CD14-positive monocyte (primary cell): ENCODE results near the gene GAS7. TPM values are rescaled to one million over a fixed set of nuclear protein-coding genes. Genes with fewer than 3 reads are reported as not detected.

Source experiments
- DNase-seq, 3 donors: peaks; one replicate each; pipeline ENCODE4 v3.0.0-alpha.2; 2011 to 2022
- H2AFZ ChIP-seq: 2 replicates; pipeline ENCODE4 v1.6.0; 2012; ENCODE audit warnings: mild to moderate bottlenecking, low read depth, low read length, inconsistent platforms; ENCODE audit not compliant: insufficient read depth, poor library complexity, severe bottlenecking
- H3K27ac ChIP-seq, 2 donors: 1 replicate in 1 of 2; 2 replicates in 1 of 2; pipeline ENCODE4 v1.5.1; 2012 to 2013; ENCODE audit warnings: low read length in 2 of 2, control low read depth in 1 of 2, inconsistent platforms in 1 of 2, low read depth in 1 of 2, mild to moderate bottlenecking in 1 of 2
- H3K27me3 ChIP-seq, 2 donors: one replicate each; pipeline versions ENCODE4 v1.6.0 to v1.6.1; 2011 to 2013; ENCODE audit warnings: low read length in 2 of 2; ENCODE audit not compliant: control insufficient read depth in 2 of 2, insufficient read depth in 2 of 2
- H3K36me3 ChIP-seq, 2 donors: replicated peaks in 1 of 2; 1 replicate in 1 of 2; 2 replicates in 1 of 2; pipeline versions ENCODE4 v1.5.1 to v1.6.1; 2012 to 2013; ENCODE audit warnings: low read length in 2 of 2, control low read depth in 1 of 2, inconsistent platforms in 1 of 2, mild to moderate bottlenecking in 1 of 2; ENCODE audit not compliant: insufficient read depth in 2 of 2, control insufficient read depth in 1 of 2
- H3K4me1 ChIP-seq, 2 donors: 1 replicate in 1 of 2; 2 replicates in 1 of 2; pipeline versions ENCODE4 v1.5.1 to v1.6.1; 2012 to 2013; ENCODE audit warnings: low read length in 2 of 2, control low read depth in 1 of 2, inconsistent platforms in 1 of 2, mild to moderate bottlenecking in 1 of 2, moderate library complexity in 1 of 2; ENCODE audit not compliant: insufficient read depth in 2 of 2, control insufficient read depth in 1 of 2
- H3K4me2 ChIP-seq: replicated peaks from 2 replicates; pipeline ENCODE3; 2012; ENCODE audit warnings: low read length, moderate library complexity, mild to moderate bottlenecking; ENCODE audit not compliant: poor library complexity, severe bottlenecking; ENCODE audit errors: extremely low read depth
- H3K4me3 ChIP-seq, 3 experiments: fragments of 200-600 bp in 1 of 3; sonication (generic) in 1 of 3; replicated peaks in 1 of 3; 1 replicate in 2 of 3; 2 replicates in 1 of 3; pipeline ENCODE4 v1.5.1; 2011 to 2013; ENCODE audit warnings: low read length in 3 of 3, mild to moderate bottlenecking in 3 of 3, control low read depth in 2 of 3, low read depth in 2 of 3, inconsistent platforms in 1 of 3, moderate library complexity in 1 of 3
- H3K79me2 ChIP-seq: 2 replicates; pipeline ENCODE4 v1.6.0; 2012; ENCODE audit warnings: mild to moderate bottlenecking, control low read depth, inconsistent platforms, low read length, moderate library complexity; ENCODE audit not compliant: insufficient read depth
- H3K9ac ChIP-seq: 2 replicates; pipeline ENCODE4 v1.6.0; 2017; ENCODE audit warnings: low read length, mild to moderate bottlenecking; ENCODE audit not compliant: insufficient read depth, poor library complexity, severe bottlenecking
- H3K9me3 ChIP-seq, 2 donors: replicated peaks in 1 of 2; 1 replicate in 1 of 2; 2 replicates in 1 of 2; pipeline versions ENCODE4 v1.5.1 to v1.6.1; 2012 to 2013; ENCODE audit warnings: low read length in 2 of 2, control low read depth in 1 of 2; ENCODE audit not compliant: control insufficient read depth in 1 of 2, insufficient read depth in 1 of 2
- H4K20me1 ChIP-seq: 2 replicates; pipeline ENCODE4 v1.6.0; 2012; ENCODE audit warnings: mild to moderate bottlenecking, low read length, control low read depth, moderate library complexity; ENCODE audit not compliant: insufficient read depth
- H3K27ac Mint-ChIP-seq, 7 donors: one replicate each; pipeline ENCODE4 v1.8.0; 2020; ENCODE audit warnings: mild to moderate bottlenecking in 7 of 7, mixed read lengths in 7 of 7, moderate library complexity in 6 of 7, inconsistent platforms in 2 of 7
- H3K27me3 Mint-ChIP-seq, 3 donors: one replicate each; pipeline ENCODE4 v1.8.0; 2021 to 2022; ENCODE audit warnings: low read depth in 3 of 3, mild to moderate bottlenecking in 3 of 3, mixed read lengths in 3 of 3, moderate library complexity in 3 of 3, inconsistent platforms in 1 of 3
- H3K36me3 Mint-ChIP-seq, 2 donors: one replicate each; pipeline ENCODE4 v1.8.0; 2020; ENCODE audit warnings: mixed read lengths in 2 of 2, inconsistent platforms in 1 of 2, mild to moderate bottlenecking in 1 of 2
- H3K4me1 Mint-ChIP-seq: one replicate; pipeline ENCODE4 v1.8.0; 2020; ENCODE audit warnings: mild to moderate bottlenecking, mixed read lengths
- H3K4me3 Mint-ChIP-seq, 2 donors: one replicate each; pipeline ENCODE4 v1.8.0; 2020; ENCODE audit warnings: mild to moderate bottlenecking in 2 of 2, mixed read lengths in 2 of 2, moderate library complexity in 1 of 2
- H3K9me3 Mint-ChIP-seq, 7 donors: one replicate each; pipeline ENCODE4 v1.8.0; 2020 to 2022; ENCODE audit warnings: mixed read lengths in 7 of 7, mild to moderate bottlenecking in 6 of 7, moderate library complexity in 6 of 7, inconsistent platforms in 2 of 7
- CTCF ChIP-seq: fragments of 200-600 bp; IDR thresholded peaks from one replicate; pipeline ENCODE4 v1.8.0; 2022; ENCODE audit warnings: antibody characterized with exemption, mild to moderate bottlenecking
- WGBS: methylation state at CpG from one replicate; pipeline ENCODE4 v1.1.5; 2013; ENCODE audit warnings: missing lambda C conversion rate; ENCODE audit not compliant: insufficient coverage; 5-methylcytosine and 5-hydroxymethylcytosine counted together
- intact Hi-C, 2 donors: fragments of 100-400 bp; cut with micrococcal nuclease; formaldehyde crosslinking; loops; one replicate each; pipeline versions ENCODE4 v1.15.0 to v1.15.1; 2023
- polyA plus RNA-seq, 3 donors: library from polyadenylated mRNA; depleted of rRNA in 1 of 3; unstranded in 2 of 3; stranded (reverse) in 1 of 3; fragments of 300-500 nt in 2 of 3; fragments of >200 nt in 1 of 3; fragmentation: Illumina TruSeq in 2 of 3; gene quantifications; 1 replicate in 2 of 3; 2 replicates in 1 of 3; pipeline ENCODE4 v1.2.3, GENCODE V29; 2012 to 2021

GAS7 gene
- polyA plus RNA-seq, 3 donors, result 53.1 to 91.9 (median 66.6) TPM

GRCh38 chr17:10042589-10043244 is 155.7 kb downstream of the GAS7 start:
- Histone ChIP-seq H3K27ac (no peak overlapping the region), H3K9ac (no peak overlapping the region)
- WGBS, result 96% methylated on average over 9 of the region's 9 CpGs

More at GRCh38 chr17:10042589-10043244, 155.7 kb downstream of the GAS7 start:
- no peak overlapping the region for H3K4me2 ChIP-seq
- no peak for TF ChIP-seq CTCF
- no peak for DNase-seq
- Mint-ChIP-seq H3K36me3 (peaks cover 20% of the 10 kb centered on the region in 2 donors), H3K27ac (peak overlapping the region in 2 of 7 donors; percentile 27 to 28), H3K27me3 (peaks cover 0 to 8% (median 0%) of the 10 kb centered on the region in 3 donors), H3K4me3 (no peak overlapping the region), H3K9me3 (peaks cover 0 to 3% (median 2%) of the 10 kb centered on the region in 7 donors), H3K4me1 (peaks cover 57% of the 10 kb centered on the region)
- no peak overlapping the region for H2AFZ ChIP-seq
- H3K9me3 ChIP-seq, result no peaks in the 10 kb centered on the region
- H3K4me3 ChIP-seq, result no peak overlapping the region
- peaks cover 29 to 41% of the 10 kb centered on the region in 2 donors for H3K4me1 ChIP-seq
- intact Hi-C loops, result no loop called here
- H3K79me2 ChIP-seq, result peaks cover 33% of the 10 kb centered on the region
- no peaks in the 10 kb centered on the region for H3K27me3 ChIP-seq
- H4K20me1 ChIP-seq, result peaks cover 10% of the 10 kb centered on the region
- no peaks in the 10 kb centered on the region for H3K36me3 ChIP-seq
